Mesenchymal stem cell (in vitro differentiated cells and primary cell): ENCODE measurements around the gene CADPS.

Experiments
- DNase-seq: peaks from one replicate; pipeline ENCODE4 v3.0.0-alpha.2; 2013
- H2AFZ ChIP-seq: one replicate; pipeline ENCODE4 v1.6.1; 2013; ENCODE audit warnings: low read depth, mild to moderate bottlenecking, control low read depth, inconsistent platforms, low read length, moderate library complexity
- H2AK5ac ChIP-seq: 2 replicates; pipeline ENCODE4 v1.6.1; 2013; ENCODE audit warnings: low read length, moderate library complexity, mild to moderate bottlenecking, inconsistent platforms; ENCODE audit not compliant: severe bottlenecking
- H2BK120ac ChIP-seq: one replicate; pipeline ENCODE4 v1.6.1; 2013; ENCODE audit warnings: low read depth, mild to moderate bottlenecking, inconsistent platforms, low read length, moderate library complexity
- H2BK12ac ChIP-seq, 2 experiments: one replicate each; pipeline ENCODE4 v1.6.1; 2013; ENCODE audit warnings: inconsistent platforms in 2 of 2, low read length in 2 of 2, mild to moderate bottlenecking in 2 of 2, moderate library complexity in 2 of 2, control low read depth in 1 of 2
- H2BK15ac ChIP-seq: one replicate; pipeline ENCODE4 v1.6.1; 2013; ENCODE audit warnings: mild to moderate bottlenecking, low read depth, inconsistent platforms; ENCODE audit not compliant: poor library complexity, severe bottlenecking
- H2BK5ac ChIP-seq: 2 replicates; pipeline ENCODE4 v1.6.1; 2013; ENCODE audit warnings: low read depth, mild to moderate bottlenecking, low read length, control low read depth, inconsistent platforms; ENCODE audit not compliant: poor library complexity, severe bottlenecking
- H3K14ac ChIP-seq, 2 experiments: one replicate each; pipeline ENCODE4 v1.6.1; 2013; ENCODE audit warnings: inconsistent platforms in 2 of 2, low read length in 2 of 2, control low read depth in 1 of 2, mild to moderate bottlenecking in 1 of 2, moderate library complexity in 1 of 2
- H3K18ac ChIP-seq, 2 experiments: one replicate each; pipeline ENCODE4 v1.6.1; 2013; ENCODE audit warnings: inconsistent platforms in 2 of 2, low read length in 2 of 2, control low read depth in 1 of 2, low read depth in 1 of 2, mild to moderate bottlenecking in 1 of 2
- H3K23ac ChIP-seq, 2 experiments: one replicate each; pipeline ENCODE4 v1.6.1; 2013; ENCODE audit warnings: inconsistent platforms in 2 of 2, low read length in 2 of 2, mild to moderate bottlenecking in 2 of 2, moderate library complexity in 2 of 2, control low read depth in 1 of 2
- H3K27ac ChIP-seq: 2 replicates; pipeline ENCODE4 v1.5.1; 2013; ENCODE audit warnings: mild to moderate bottlenecking, moderate library complexity, low read length, control low read depth, inconsistent platforms; ENCODE audit not compliant: poor library complexity, severe bottlenecking
- H3K27me3 ChIP-seq, 2 experiments: 2 replicates each; pipeline versions ENCODE4 v1.6.1 to v1.7.0; 2013; ENCODE audit warnings: low read length in 2 of 2, mild to moderate bottlenecking in 2 of 2, moderate library complexity in 2 of 2, control low read depth in 1 of 2, inconsistent platforms in 1 of 2; ENCODE audit not compliant: control insufficient read depth in 1 of 2, insufficient read depth in 1 of 2
- H3K36me3 ChIP-seq, 2 experiments: 2 replicates each; pipeline versions ENCODE4 v1.6.1 to v1.7.0; 2013; ENCODE audit warnings: low read length in 2 of 2, control low read depth in 1 of 2, inconsistent platforms in 1 of 2, low read depth in 1 of 2, mild to moderate bottlenecking in 1 of 2; ENCODE audit not compliant: insufficient read depth in 2 of 2, control insufficient read depth in 1 of 2
- H3K4ac ChIP-seq, 2 experiments: one replicate each; pipeline ENCODE4 v1.6.1; 2013; ENCODE audit warnings: inconsistent platforms in 2 of 2, low read length in 2 of 2, mild to moderate bottlenecking in 2 of 2, moderate library complexity in 2 of 2, control low read depth in 1 of 2, low read depth in 1 of 2
- H3K4me1 ChIP-seq: 2 replicates; pipeline ENCODE4 v1.6.1; 2013; ENCODE audit warnings: low read depth, low read length, control low read depth; ENCODE audit not compliant: control insufficient read depth, insufficient read depth
- H3K4me2 ChIP-seq: 2 replicates; pipeline ENCODE4 v1.6.1; 2013; ENCODE audit warnings: low read length, mild to moderate bottlenecking, inconsistent platforms; ENCODE audit not compliant: poor library complexity, severe bottlenecking
- H3K4me3 ChIP-seq, 2 experiments: 2 replicates each; pipeline versions ENCODE4 v1.5.1 to v1.7.0; 2013; ENCODE audit warnings: low read length in 2 of 2, mild to moderate bottlenecking in 2 of 2, control low read depth in 1 of 2, low read depth in 1 of 2; ENCODE audit not compliant: insufficient read depth in 1 of 2
- H3K79me1 ChIP-seq: replicated peaks from 2 replicates; pipeline ENCODE4 v1.6.1; 2013; ENCODE audit warnings: mild to moderate bottlenecking, control low read depth, low read length, inconsistent platforms; ENCODE audit not compliant: poor library complexity, severe bottlenecking
- H3K9ac ChIP-seq: 2 replicates; pipeline ENCODE4 v1.7.0; 2013; ENCODE audit warnings: mild to moderate bottlenecking, low read length, moderate library complexity
- H3K9me3 ChIP-seq: 2 replicates; pipeline ENCODE4 v1.7.0; 2013; ENCODE audit warnings: mild to moderate bottlenecking, low read length; ENCODE audit not compliant: control insufficient read depth
- H4K8ac ChIP-seq: one replicate; pipeline ENCODE4 v1.6.1; 2013; ENCODE audit warnings: inconsistent platforms, mild to moderate bottlenecking, low read length, moderate library complexity
- H4K91ac ChIP-seq: one replicate; pipeline ENCODE4 v1.6.1; 2013; ENCODE audit warnings: mild to moderate bottlenecking, low read length, inconsistent platforms
- WGBS: methylation state at CpG from one replicate; pipeline ENCODE4 v1.1.7; 2013; ENCODE audit warnings: mixed read lengths; 5-methylcytosine and 5-hydroxymethylcytosine counted together

Gene CADPS

GRCh38 chr3:62414786-62415185, 460.4 kb downstream of the CADPS start:
- H2BK12ac ChIP-seq: no peak overlapping the region
- no peak overlapping the region for H2AFZ ChIP-seq
- no peak overlapping the region for H2AK5ac ChIP-seq
- no peak overlapping the region for H2BK15ac ChIP-seq
- no peak overlapping the region for H2BK5ac ChIP-seq
- DNase-seq: no peak
- H3K18ac ChIP-seq: no peak overlapping the region
- H3K4me3 ChIP-seq: no peak overlapping the region
- no peak overlapping the region for H3K9ac ChIP-seq
- no peaks in the 10 kb centered on the region for H3K36me3 ChIP-seq
- no peak overlapping the region for H3K4ac ChIP-seq
- H3K14ac ChIP-seq: no peak overlapping the region
- no peaks in the 10 kb centered on the region for H3K79me1 ChIP-seq
- H3K23ac ChIP-seq: no peak overlapping the region
- H3K4me2 ChIP-seq: no peak overlapping the region
- 42% methylated on average over 7 of the region's 11 CpGs for WGBS
- no peak overlapping the region for H4K91ac ChIP-seq
- H3K27ac ChIP-seq: no peak overlapping the region
- H2BK120ac ChIP-seq: no peak overlapping the region
- no peaks in the 10 kb centered on the region for H3K9me3 ChIP-seq
- no peak overlapping the region for H4K8ac ChIP-seq
- H3K27me3 ChIP-seq: peaks cover 6 to 13% of the 10 kb centered on the region in 2 experiments
- peaks cover 1% of the 10 kb centered on the region for H3K4me1 ChIP-seq

GRCh38 chr3:62413687-62414086, 461.5 kb downstream of the CADPS start:
- H2BK5ac ChIP-seq: no peak overlapping the region
- no peak overlapping the region for H2AK5ac ChIP-seq
- no peak overlapping the region for H2BK15ac ChIP-seq
- H3K4me3 ChIP-seq: no peak overlapping the region
- H3K27me3 ChIP-seq: peaks cover 6 to 18% of the 10 kb centered on the region in 2 experiments
- H3K27ac ChIP-seq: no peak overlapping the region
- H4K8ac ChIP-seq: no peak overlapping the region
- H2BK120ac ChIP-seq: no peak overlapping the region
- H3K18ac ChIP-seq: no peak overlapping the region
- H4K91ac ChIP-seq: no peak overlapping the region
- no peaks in the 10 kb centered on the region for H3K36me3 ChIP-seq
- H3K79me1 ChIP-seq: no peaks in the 10 kb centered on the region
- H3K4ac ChIP-seq: no peak overlapping the region
- no peaks in the 10 kb centered on the region for H3K9me3 ChIP-seq
- H2BK12ac ChIP-seq: no peak overlapping the region
- peaks cover 1% of the 10 kb centered on the region for H3K4me1 ChIP-seq
- H2AFZ ChIP-seq: no peak overlapping the region
- 78% methylated on average over 1 of the region's 2 CpGs for WGBS
- H3K14ac ChIP-seq: no peak overlapping the region
- no peak overlapping the region for H3K9ac ChIP-seq
- no peak overlapping the region for H3K23ac ChIP-seq
- no peak for DNase-seq
- H3K4me2 ChIP-seq: no peak overlapping the region

- H3K79me1 ChIP-seq: no peaks in the 10 kb centered on the region
- no peaks in the 10 kb centered on the region for H3K9me3 ChIP-seq
- H3K27ac ChIP-seq: no peak overlapping the region
- H3K4me2 ChIP-seq: no peak overlapping the region
- no peak overlapping the region for H3K14ac ChIP-seq
- no peak overlapping the region for H2BK5ac ChIP-seq
- H3K9ac ChIP-seq: no peak overlapping the region
- no peak overlapping the region for H2AK5ac ChIP-seq
- no peak overlapping the region for H2BK15ac ChIP-seq
- H3K23ac ChIP-seq: no peak overlapping the region
- no peak overlapping the region for H4K91ac ChIP-seq
- DNase-seq: no peak
- H2BK12ac ChIP-seq: no peak overlapping the region
- H3K4me3 ChIP-seq: no peak overlapping the region
- H3K36me3 ChIP-seq: no peaks in the 10 kb centered on the region
- H2AFZ ChIP-seq: no peak overlapping the region
- WGBS: 17% methylated on average over 1 of the region's 2 CpGs
- no peak overlapping the region for H2BK120ac ChIP-seq
- H3K27me3 ChIP-seq: peaks cover 0 to 21% of the 10 kb centered on the region in 2 experiments
- H4K8ac ChIP-seq: no peak overlapping the region
- H3K4me1 ChIP-seq: no peaks in the 10 kb centered on the region
- H3K18ac ChIP-seq: no peak overlapping the region
- no peak overlapping the region for H3K4ac ChIP-seq
Measured at GRCh38 chr3:62406945-62407344, 468.3 kb downstream of the CADPS start.

- no peak for DNase-seq
- H2BK15ac ChIP-seq: no peak overlapping the region
- no peak overlapping the region for H3K9ac ChIP-seq
- 77% methylated on average over 6 of the region's 6 CpGs for WGBS
- H3K4me3 ChIP-seq: no peak overlapping the region
- no peak overlapping the region for H4K91ac ChIP-seq
- H2BK5ac ChIP-seq: no peak overlapping the region
- peaks cover 0 to 21% of the 10 kb centered on the region in 2 experiments for H3K27me3 ChIP-seq
- no peaks in the 10 kb centered on the region for H3K79me1 ChIP-seq
- no peak overlapping the region for H3K14ac ChIP-seq
- H2BK120ac ChIP-seq: no peak overlapping the region
- no peak overlapping the region for H3K23ac ChIP-seq
- H2AFZ ChIP-seq: no peak overlapping the region
- no peaks in the 10 kb centered on the region for H3K9me3 ChIP-seq
- H3K4ac ChIP-seq: no peak overlapping the region
- H2AK5ac ChIP-seq: no peak overlapping the region
- H3K27ac ChIP-seq: no peak overlapping the region
- no peak overlapping the region for H2BK12ac ChIP-seq
- no peaks in the 10 kb centered on the region for H3K4me1 ChIP-seq
- H3K36me3 ChIP-seq: no peaks in the 10 kb centered on the region
- H4K8ac ChIP-seq: no peak overlapping the region
- no peak overlapping the region for H3K18ac ChIP-seq
- no peak overlapping the region for H3K4me2 ChIP-seq
Measured at GRCh38 chr3:62405566-62405965, 469.6 kb downstream of the CADPS start.
